Suppressor macrophage (primary cell): ENCODE measurements around the gene CKMT1A.
A peak's percentile ranks its signal among the peaks of the same experiment; 100 is the strongest.
"Not testable (repeated sequence)": the region's sequence is repeated elsewhere in the genome, so short reads cannot be mapped to it uniquely, and the experiment has no call there.

Experiments
- DNase-seq, 4 experiments: peaks; one replicate each; pipeline ENCODE4 v3.0.0-alpha.2; 2020 to 2022
- total RNA-seq, 17 experiments: gene quantifications; one replicate each; lab custom pipeline; 2026; ENCODE audit warnings: mixed read lengths in 6 of 17, inconsistent platforms in 3 of 17; lab: John Stamatoyannopoulos, UW

The CKMT1A gene
- total RNA-seq: 0 to 0.55 (median 0) reads per million in 17 experiments

DNA sequence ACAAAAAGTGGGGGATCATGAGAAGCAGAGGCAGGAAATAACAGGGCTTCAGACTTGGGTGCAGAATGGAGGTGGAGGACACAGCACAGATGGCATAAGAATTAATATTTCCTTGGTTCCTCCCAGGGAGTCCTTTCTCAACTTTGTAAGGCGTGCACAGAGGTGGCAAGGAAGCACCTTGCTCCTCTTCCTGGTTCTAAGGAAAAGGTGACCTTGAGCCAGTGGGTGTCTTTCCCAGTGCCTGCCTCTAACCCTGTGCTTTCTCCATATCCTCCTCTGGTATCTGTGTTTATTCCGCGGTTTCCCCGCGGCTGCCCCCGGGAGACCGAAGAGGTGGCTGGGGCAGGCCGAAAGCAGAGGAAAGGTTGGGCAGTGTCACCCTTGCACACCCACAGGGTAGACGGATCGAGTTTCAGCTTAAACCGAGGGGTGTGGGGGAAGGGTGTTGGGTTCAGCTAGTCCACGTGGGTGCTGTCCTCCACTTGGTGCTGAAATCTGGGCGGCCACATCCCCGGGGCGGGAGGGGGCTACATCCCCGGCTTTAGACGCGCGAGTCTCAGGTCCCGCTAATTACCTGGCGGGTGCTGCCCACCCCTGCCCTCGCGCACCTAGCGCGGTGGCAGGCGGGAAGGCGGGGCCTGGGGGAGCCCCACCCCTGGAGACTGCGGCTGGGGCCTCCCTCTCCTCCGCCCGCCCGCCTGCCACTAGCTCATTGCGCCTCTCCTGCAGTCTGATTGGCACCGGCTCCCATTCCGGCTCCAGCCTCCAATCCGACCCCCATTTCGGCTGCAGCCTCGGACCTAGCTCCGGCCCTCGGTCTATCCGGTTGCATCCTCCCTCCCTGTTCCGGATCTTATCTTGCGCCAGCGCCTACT, at the start of gene CKMT1A:
TSS of gene CKMT1A (plus strand) at position 712 of the 875 bp plus-strand sequence. CDS start 192 bp downstream, outside the sequence.
- not testable (repeated sequence) for DNase-seq

DNA sequence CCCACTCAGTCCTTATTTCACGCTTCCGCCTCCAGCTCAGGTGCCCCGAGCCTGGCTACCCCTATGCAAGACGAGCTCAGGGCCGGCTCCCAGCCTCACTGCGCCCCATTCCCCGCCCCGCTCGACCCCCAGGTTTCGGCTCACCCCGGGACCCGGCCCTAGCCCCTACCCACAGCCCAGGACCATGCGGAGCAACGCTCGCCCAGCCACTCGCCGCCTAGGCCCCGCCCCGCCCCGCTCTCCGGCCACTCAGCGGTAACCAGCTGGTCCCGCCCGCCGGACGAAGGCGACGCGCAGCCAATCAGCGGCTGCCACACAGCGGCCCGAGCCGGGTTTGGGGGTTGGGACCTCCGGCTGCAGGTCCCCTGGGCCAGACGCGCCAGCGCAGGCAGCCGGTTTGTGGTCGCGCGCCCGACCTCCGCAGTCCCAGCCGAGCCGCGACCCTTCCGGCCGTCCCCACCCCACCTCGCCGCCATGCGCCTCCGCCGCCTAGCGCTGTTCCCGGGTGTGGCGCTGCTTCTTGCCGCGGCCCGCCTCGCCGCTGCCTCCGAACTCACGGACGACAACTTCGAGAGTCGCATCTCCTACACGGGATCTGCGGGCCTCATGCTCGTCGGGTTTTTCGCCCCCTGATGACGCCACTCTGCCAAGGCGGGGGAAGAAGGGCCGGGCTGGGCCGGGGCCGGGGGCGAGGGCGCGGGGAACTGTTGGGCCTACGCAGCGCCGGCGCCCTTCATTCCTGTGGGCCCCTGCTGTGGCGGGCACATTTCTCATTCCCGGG, 44.8 kb upstream of the CKMT1A start, which contains the start of gene CATSPER2:
TSS of gene CATSPER2 (minus strand) at position 196 of the 781 bp plus-strand sequence. CDS start 783 bp downstream, outside the sequence.
- no peak for DNase-seq

- DNase-seq: not testable (repeated sequence)
These were observed 44.2 kb upstream of the CKMT1A start for GRCh38 chr15:43649430-43649926.

DNA sequence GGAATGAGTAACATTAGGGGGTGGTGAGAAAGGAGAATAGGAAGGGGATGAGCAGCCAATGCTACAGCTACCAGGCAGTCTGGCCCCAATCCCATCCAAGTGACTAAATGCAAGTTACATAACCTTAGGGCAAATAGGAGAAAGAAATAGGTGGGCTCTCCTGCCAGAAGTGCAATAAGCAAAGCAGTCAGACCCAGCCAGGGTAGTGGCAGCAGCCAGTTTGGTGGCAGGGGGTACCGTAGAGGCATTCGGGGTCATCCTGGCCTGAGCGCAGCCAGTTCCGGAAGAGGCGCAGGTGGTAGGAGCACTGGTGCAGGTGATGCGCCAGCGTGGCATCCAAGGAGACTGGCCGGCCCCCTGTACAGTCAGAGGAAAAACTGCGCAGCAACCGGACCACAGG, 33.9 kb upstream of the CKMT1A start:
- not testable (repeated sequence) for DNase-seq

GRCh38 chr15:43662293-43662692, 31.4 kb upstream of the CKMT1A start:
- DNase-seq: not testable (repeated sequence)

GRCh38 chr15:43663333-43663732, 30.3 kb upstream of the CKMT1A start:
- not testable (repeated sequence) for DNase-seq

GRCh38 chr15:43666177-43666576, 27.5 kb upstream of the CKMT1A start:
- not testable (repeated sequence) for DNase-seq

DNA sequence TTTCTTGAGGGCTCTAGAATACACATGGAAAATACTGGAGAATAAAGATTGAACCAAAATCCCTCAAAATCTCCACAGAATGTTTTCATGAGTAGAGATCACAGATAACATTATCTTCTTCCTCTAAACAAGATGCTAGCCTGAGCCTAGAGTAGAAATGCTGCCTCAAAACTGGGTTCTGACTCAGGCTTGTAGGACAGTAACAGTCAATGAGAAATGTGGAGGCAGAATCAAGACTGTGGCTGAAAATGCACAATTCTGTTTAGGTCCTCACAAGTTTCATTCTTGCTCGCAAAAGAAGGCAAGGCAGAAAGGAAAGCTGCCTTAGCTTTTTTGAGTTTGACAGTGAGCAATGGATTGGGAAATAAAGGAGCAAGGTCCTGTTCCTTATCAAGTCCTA, 19.5 kb upstream of the CKMT1A start:
- DNase-seq: not testable (repeated sequence)

- not testable (repeated sequence) for DNase-seq
These were observed 3.9 kb upstream of the CKMT1A start for GRCh38 chr15:43689604-43690301.

GRCh38 chr15:43692679-43693078, 980 bp upstream of the CKMT1A start:
- DNase-seq: not testable (repeated sequence)

- DNase-seq: no peak
These were observed 8.5 kb downstream of the CKMT1A start for GRCh38 chr15:43702174-43702573.

DNA sequence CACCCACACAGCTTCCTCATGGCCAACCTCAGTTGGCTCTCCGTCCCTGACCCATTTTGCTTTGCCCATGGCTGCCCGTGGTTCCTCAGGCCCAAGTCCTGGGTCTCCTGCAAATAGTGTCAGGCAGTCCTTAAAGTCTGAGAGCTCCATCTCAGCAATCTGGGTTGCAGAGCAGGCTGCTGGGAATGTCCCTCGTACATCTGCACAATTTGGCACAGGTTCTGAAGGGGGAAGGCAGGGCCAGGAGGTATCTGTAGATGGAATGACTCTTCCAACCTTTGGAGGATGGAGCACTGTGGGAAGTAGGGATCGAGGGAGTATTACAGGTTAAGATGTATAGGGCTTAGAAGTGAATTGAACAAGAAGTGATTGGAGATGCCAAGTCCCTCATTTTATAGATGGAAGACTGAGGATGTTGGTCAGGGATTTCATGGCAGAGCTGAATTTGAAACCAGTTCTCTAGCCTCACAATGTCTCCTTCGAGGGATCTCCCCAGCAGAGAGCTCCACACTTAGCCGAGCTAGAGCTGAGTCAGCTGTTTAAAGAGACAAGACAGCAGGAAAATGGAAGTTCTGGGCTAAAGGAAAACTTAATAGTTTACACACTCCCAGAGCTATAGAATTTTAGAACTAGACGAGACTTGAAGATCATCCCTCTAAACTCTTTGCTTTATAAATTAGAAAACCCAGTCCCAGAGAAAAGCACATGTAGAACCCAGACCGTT, 9.2 kb downstream of the CKMT1A start:
- DNase-seq: no peak

DNA sequence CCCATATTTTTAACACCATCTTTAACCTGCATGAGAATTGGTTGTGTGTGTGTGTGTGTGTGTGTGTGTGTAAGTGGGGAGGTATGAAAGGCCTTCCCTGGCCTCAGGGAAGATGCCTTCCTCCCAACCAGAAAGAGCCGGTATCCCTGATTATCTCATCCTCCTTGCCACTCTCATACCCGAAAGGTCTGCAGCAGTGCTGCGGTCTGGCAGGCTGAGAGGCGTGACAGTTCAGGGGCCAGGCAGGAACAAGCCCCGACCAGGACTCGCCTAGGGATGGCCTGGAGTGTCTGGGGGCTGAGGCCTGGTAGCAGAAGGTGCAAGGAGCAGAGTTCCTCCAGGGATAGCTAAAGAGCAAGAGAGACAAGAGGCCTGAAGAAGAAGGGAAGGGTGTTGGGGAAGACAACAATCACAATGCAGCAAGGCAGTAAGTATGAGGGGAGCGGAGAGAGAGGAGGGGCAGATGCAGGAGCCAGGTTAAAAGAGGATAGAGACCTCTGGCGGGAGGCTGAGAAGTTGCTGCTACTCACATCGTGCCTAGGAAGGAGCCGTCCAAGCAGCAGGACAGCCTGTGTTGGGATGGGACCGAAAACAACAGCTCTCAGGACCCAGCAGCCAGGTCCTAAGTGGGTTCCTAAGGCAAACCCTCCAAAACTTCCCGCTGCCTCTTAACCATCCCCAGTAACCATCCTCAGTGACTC, 16.9 kb downstream of the CKMT1A start:
- DNase-seq: not testable (repeated sequence)

GRCh38 chr15:43723151-43723550, 29.5 kb downstream of the CKMT1A start:
- DNase-seq: no peak

DNA sequence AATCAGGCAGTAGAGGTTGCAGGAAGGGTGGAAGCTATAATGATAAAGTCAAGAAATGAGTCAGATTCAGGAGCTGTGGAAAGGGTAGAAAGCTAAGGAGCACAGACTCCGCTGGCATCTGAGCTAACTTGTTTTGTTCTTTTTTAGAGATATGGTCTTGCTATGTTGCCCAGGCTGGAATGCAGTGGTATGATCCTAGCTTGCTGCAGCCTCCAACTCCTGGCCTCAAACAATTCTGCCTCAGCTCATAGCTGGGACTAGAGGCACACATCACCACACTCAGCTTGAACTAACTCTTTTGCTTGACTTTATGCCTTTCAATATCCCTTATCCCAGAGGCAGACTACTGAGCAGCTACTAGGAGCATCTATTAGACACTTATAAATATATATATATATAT, 32.6 kb downstream of the CKMT1A start:
- DNase-seq: not testable (repeated sequence)

- not testable (repeated sequence) for DNase-seq
These were observed 34.5 kb downstream of the CKMT1A start for GRCh38 chr15:43728053-43728725.

GRCh38 chr15:43735416-43735815, 41.8 kb downstream of the CKMT1A start:
- DNase-seq: no peak

- peak; percentile 95 to 98 (median 96) for DNase-seq
These were observed 52.7 kb downstream of the CKMT1A start, which contains the start of gene PDIA3 for GRCh38 chr15:43746245-43746902. TSS of gene PDIA3 (plus strand) at chr15:43746438. CDS start at chr15:43746540, 102 bp downstream.

GRCh38 chr15:43746903-43747309, 53.2 kb downstream of the CKMT1A start:
- peak; percentile 59 to 80 (median 64) for DNase-seq

- DNase-seq: peak in 2 of 4 experiments; percentile 12 to 30
These were observed 54.7 kb downstream of the CKMT1A start for GRCh38 chr15:43748376-43748775.
